SK-N-SH treated with all-trans-retinoic acid at 6 μM for 48 hours (cell line): ENCODE data around the gene PIK3CB.

Experiments used
- ATAC-seq: fragments of 200-7000 bp; cut with Tn5 transposase; 3 replicates; pipeline ENCODE4 v1.9.1; 2020; ENCODE audit warnings: mild to moderate bottlenecking, moderate library complexity
- BACH2 ChIP-seq: fragments of 250-450 bp; sonication (Bioruptor Pico); IDR thresholded peaks from 2 replicates; pipeline ENCODE4 v1.9.0; 2021; ENCODE audit warnings: mild to moderate bottlenecking, borderline replicate concordance
- CREB5 ChIP-seq: fragments of 250-450 bp; sonication (Bioruptor Pico); IDR thresholded peaks from 2 replicates; pipeline ENCODE4 v1.5.1; 2020; ENCODE audit warnings: low read depth, mild to moderate bottlenecking, moderate library complexity
- CSDC2 ChIP-seq: fragments of 250-450 bp; sonication (Bioruptor Pico); IDR thresholded peaks from 2 replicates; pipeline ENCODE4 v1.5.0; 2020; ENCODE audit warnings: mild to moderate bottlenecking, moderate library complexity
- ESRRG ChIP-seq: fragments of 250-450 bp; sonication (Bioruptor Pico); IDR thresholded peaks from 2 replicates; pipeline ENCODE4 v1.6.1; 2021; ENCODE audit warnings: mild to moderate bottlenecking
- GLIS3 ChIP-seq: fragments of 250-450 bp; sonication (Bioruptor Pico); IDR thresholded peaks from 2 replicates; pipeline ENCODE4 v1.5.0; 2020; ENCODE audit warnings: mild to moderate bottlenecking, moderate library complexity
- ISL1 ChIP-seq: fragments of 250-450 bp; sonication (Bioruptor Pico); IDR thresholded peaks from 2 replicates; pipeline ENCODE4 v2.1.2; 2022; ENCODE audit warnings: mild to moderate bottlenecking, moderate library complexity
- OSR1 ChIP-seq: fragments of 250-450 bp; sonication (Bioruptor Pico); IDR thresholded peaks from 2 replicates; pipeline ENCODE4 v1.8.0; 2022; ENCODE audit warnings: moderate library complexity, mild to moderate bottlenecking, inconsistent platforms
- PATZ1 ChIP-seq: fragments of 250-450 bp; sonication (Bioruptor Pico); IDR thresholded peaks from 2 replicates; pipeline ENCODE4 v1.8.0; 2020; ENCODE audit warnings: mild to moderate bottlenecking, moderate library complexity, borderline replicate concordance
- POU6F1 ChIP-seq: fragments of 250-450 bp; sonication (Bioruptor Pico); IDR thresholded peaks from 2 replicates; pipeline ENCODE4 v1.8.0; 2021; ENCODE audit warnings: low read depth, mild to moderate bottlenecking, moderate library complexity, borderline replicate concordance
- PPARA ChIP-seq: fragments of 250-450 bp; sonication (Bioruptor Pico); IDR thresholded peaks from 2 replicates; pipeline ENCODE4 v1.5.0; 2020; ENCODE audit warnings: mild to moderate bottlenecking, borderline replicate concordance
- RARB ChIP-seq: fragments of 250-450 bp; sonication (Bioruptor Pico); IDR thresholded peaks from 2 replicates; pipeline ENCODE4 v1.8.0; 2021; ENCODE audit warnings: mild to moderate bottlenecking, moderate library complexity
- SNAI2 ChIP-seq: fragments of 250-450 bp; sonication (Bioruptor Pico); IDR thresholded peaks from 2 replicates; pipeline ENCODE4 v1.5.0; 2020; ENCODE audit warnings: mild to moderate bottlenecking, moderate library complexity
- TCF4 ChIP-seq: fragments of 250-450 bp; sonication (Bioruptor Pico); IDR thresholded peaks from 2 replicates; pipeline ENCODE4 v1.8.0; 2021; ENCODE audit warnings: mild to moderate bottlenecking, moderate library complexity, borderline replicate concordance
- TOX ChIP-seq: fragments of 250-450 bp; sonication (Bioruptor Pico); IDR thresholded peaks from 2 replicates; pipeline ENCODE4 v1.8.0; 2021; ENCODE audit warnings: mild to moderate bottlenecking, moderate library complexity, borderline replicate concordance
- TSHZ2 ChIP-seq: fragments of 250-450 bp; sonication (Bioruptor Pico); IDR thresholded peaks from 2 replicates; pipeline ENCODE4 v1.5.0; 2020; ENCODE audit warnings: mild to moderate bottlenecking, moderate library complexity
- ZC3H10 ChIP-seq: fragments of 250-450 bp; sonication (Bioruptor Pico); IDR thresholded peaks from 2 replicates; pipeline ENCODE4 v1.5.1; 2021; ENCODE audit warnings: mild to moderate bottlenecking, moderate library complexity
- ZFP3 ChIP-seq: fragments of 250-450 bp; sonication (Bioruptor Pico); IDR thresholded peaks from 2 replicates; pipeline ENCODE4 v1.5.0; 2020; ENCODE audit warnings: mild to moderate bottlenecking, moderate library complexity
- ZFP30 ChIP-seq: fragments of 450-650 bp; formaldehyde crosslinking; IDR thresholded peaks from 2 replicates; pipeline ENCODE4 v1.5.0; 2022; ENCODE audit warnings: mild to moderate bottlenecking, moderate library complexity
- ZNF565 ChIP-seq: fragments of 450-650 bp; formaldehyde crosslinking; conservative IDR thresholded peaks from 2 replicates; pipeline ENCODE4 v1.5.0; 2020; ENCODE audit warnings: low read depth, mild to moderate bottlenecking, moderate library complexity
- ZNF70 ChIP-seq: fragments of 450-650 bp; formaldehyde crosslinking; IDR thresholded peaks from 2 replicates; pipeline ENCODE4 v1.5.0; 2020; ENCODE audit warnings: mild to moderate bottlenecking, moderate library complexity
- ZNF8 ChIP-seq: fragments of 450-650 bp; formaldehyde crosslinking; IDR thresholded peaks from 2 replicates; pipeline ENCODE4 v1.5.0; 2020; ENCODE audit warnings: mild to moderate bottlenecking, moderate library complexity

Gene PIK3CB

GRCh38 chr3:138768946-138769345, 65.8 kb downstream of the PIK3CB start:
- TF ChIP-seq ZFP30 (CRISPR knock-in tag): no peak
- TF ChIP-seq CSDC2 (CRISPR knock-in tag): no peak
- no peak for TF ChIP-seq OSR1
- TF ChIP-seq RARB (CRISPR knock-in tag): no peak
- no peak for TF ChIP-seq ISL1 (CRISPR knock-in tag)
- TF ChIP-seq ZNF70 (CRISPR knock-in tag): no peak
- TF ChIP-seq ESRRG (CRISPR knock-in tag): no peak
- TF ChIP-seq SNAI2: no peak
- no peak for TF ChIP-seq ZNF8 (CRISPR knock-in tag)
- no peak for TF ChIP-seq TSHZ2 (CRISPR knock-in tag)
- TF ChIP-seq GLIS3: no peak
- no peak for TF ChIP-seq CREB5 (CRISPR knock-in tag)
- TF ChIP-seq ZFP3 (CRISPR knock-in tag): no peak
- TF ChIP-seq POU6F1 (CRISPR knock-in tag): no peak
- no peak for TF ChIP-seq TOX (CRISPR knock-in tag)
- no peak for TF ChIP-seq TCF4
- no peak for TF ChIP-seq BACH2
- no peak for TF ChIP-seq ZNF565 (CRISPR knock-in tag)
- TF ChIP-seq PATZ1 (CRISPR knock-in tag): no peak
- ATAC-seq: no peak

GRCh38 chr3:138768125-138768524, 66.6 kb downstream of the PIK3CB start:
- ATAC-seq: no peak
- TF ChIP-seq ZC3H10: no peak
- no peak for TF ChIP-seq CSDC2 (CRISPR knock-in tag)
- no peak for TF ChIP-seq BACH2
- TF ChIP-seq ZFP3 (CRISPR knock-in tag): no peak
- TF ChIP-seq SNAI2: no peak
- no peak for TF ChIP-seq OSR1
- TF ChIP-seq ISL1 (CRISPR knock-in tag): no peak
- TF ChIP-seq RARB (CRISPR knock-in tag): no peak
- TF ChIP-seq CREB5 (CRISPR knock-in tag): no peak
- no peak for TF ChIP-seq ZNF70 (CRISPR knock-in tag)
- TF ChIP-seq PPARA (CRISPR knock-in tag): no peak
- no peak for TF ChIP-seq TOX (CRISPR knock-in tag)
- TF ChIP-seq PATZ1 (CRISPR knock-in tag): no peak
